Activated CD8-positive, alpha-beta memory T cell treated with anti-CD3 and anti-CD28 coated beads for 24 hours (primary cell): ENCODE measurements around the gene ASTN2.

Experiments
- DNase-seq: peaks from one replicate; pipeline ENCODE4 v3.0.0-alpha.2; 2020

ASTN2 gene

GRCh38 chr9:116491219-116491618 is 923.6 kb downstream of the ASTN2 start:
- no peak for DNase-seq

DNA sequence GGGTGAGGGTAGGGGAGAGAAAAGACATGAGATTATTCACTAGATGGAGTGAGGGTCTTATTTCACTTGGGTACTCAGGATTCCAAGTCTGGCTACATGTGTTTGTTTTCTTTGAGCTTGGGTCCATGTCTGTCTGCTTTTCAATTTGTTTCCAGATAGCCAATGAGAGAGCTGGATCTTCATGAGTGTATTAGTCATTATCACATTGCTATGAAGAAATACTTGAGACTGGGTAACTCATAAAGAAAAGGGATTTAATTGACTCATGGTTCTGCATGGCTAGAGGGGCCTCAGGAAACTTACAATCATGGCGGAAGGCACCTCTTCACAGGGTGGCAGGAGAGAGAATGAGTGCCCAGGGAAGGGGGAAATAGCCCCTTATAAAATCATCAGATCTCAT is 924.5 kb downstream of the ASTN2 start:
- DNase-seq, result no peak

- no peak for DNase-seq
Observed at GRCh38 chr9:116488373-116488772, 926.5 kb downstream of the ASTN2 start.

GRCh38 chr9:116484492-116485061 is 930.3 kb downstream of the ASTN2 start:
- DNase-seq, result no peak

DNA sequence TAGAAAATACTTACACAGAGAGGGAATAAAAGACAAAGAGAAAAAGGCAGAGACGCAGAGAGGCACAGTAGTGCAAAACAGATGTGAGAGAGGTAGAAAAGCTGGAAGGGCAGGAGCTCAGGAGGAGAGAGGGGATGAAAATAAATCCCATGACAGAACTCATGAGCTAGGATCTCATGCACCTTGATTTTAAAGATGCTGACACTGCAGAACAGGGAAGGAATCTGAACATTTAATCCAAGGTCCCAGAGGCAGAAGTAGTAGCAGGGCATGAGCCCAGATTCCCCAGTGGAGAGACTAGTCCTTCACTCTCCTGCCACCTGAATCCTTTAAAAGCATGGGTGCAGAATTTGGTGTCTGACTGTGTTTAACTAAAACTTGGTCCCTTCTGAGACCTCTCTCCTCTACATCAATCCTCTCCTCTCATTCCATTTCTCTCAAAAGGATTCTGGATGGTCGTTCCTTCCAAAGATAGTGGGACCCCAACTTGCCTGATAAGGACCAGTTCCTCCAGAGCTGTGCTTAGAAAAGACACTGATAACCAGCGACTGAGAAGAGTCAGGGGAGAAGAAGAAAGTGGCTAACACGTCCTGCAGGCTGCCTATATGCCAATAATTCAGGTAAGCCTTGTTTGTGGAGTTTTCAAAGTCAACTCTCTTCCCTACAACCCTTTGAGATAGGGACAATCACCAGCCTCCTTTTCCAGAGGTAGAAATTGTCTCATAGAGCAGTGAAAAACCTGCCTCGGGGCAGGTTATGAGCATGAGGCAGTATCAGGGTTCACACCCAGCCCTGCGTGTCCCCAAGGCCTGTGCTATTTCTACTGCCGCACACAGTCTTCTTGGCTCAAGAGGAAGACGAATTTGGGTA is 931.0 kb downstream of the ASTN2 start:
- DNase-seq, result no peak

DNA sequence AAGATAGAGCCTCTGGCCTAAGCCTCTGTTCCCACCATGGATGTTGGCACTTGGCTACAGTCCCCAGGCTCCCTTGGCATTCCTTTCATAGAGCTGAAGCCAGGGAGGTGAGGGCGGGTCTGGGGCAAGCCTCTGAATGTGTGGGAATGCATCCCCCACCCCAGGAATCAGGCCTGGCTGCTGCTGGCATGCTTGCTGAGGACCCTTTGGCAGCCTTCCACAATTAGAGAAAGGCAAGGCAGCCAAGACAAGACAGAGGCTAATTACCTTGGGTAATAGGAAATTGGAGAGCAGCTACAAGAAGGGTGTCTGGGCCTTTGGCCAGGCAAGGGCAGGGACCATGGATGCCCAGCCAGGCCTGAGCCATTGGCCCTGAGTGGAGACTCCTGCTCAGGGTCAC is 932.1 kb downstream of the ASTN2 start:
- DNase-seq, result no peak

DNA sequence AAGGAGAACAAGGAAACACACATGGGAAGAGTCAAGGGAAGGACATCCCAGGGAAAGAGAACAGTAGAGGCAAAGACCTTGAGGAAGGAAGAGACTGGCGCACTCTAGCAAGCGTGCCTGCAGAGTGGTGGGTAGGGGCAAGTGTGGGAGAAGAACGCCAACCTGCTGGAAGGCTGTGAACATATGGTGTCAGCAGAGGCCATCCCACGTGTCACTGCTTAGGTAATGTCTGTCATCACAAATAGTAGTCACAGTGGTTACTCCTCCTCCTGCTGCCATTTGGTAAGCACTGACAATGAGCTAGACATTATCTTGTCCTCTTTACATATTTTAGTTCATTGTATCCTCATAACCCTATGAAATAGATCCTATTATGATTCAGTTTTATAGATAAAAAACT is 934.2 kb downstream of the ASTN2 start:
- no peak for DNase-seq

GRCh38 chr9:116479967-116480366 is 934.9 kb downstream of the ASTN2 start:
- DNase-seq, result no peak

DNA sequence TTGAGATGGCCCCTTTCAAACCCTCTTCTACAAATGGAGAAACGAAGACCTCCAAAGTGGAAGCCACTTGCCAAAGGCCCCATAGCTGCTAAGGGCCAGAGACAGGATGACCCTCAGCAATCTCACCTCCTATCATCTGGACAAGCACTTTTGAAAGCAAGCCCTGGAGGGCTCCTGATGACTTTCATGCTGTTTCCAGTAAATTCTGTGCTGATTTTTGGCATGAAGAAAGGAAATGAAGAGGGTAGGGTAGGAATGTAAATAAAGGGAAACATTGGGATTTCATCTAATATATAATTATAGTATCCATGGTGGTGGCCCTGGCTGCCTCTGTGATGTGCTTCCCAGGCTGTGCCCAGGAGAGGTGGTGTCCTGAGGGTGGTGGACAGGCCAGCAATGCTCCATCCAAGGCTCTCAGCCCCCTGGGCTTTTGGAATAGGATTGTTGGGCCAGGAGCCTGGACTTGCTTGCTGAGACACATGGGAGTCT is 935.8 kb downstream of the ASTN2 start:
- DNase-seq, result no peak

DNA sequence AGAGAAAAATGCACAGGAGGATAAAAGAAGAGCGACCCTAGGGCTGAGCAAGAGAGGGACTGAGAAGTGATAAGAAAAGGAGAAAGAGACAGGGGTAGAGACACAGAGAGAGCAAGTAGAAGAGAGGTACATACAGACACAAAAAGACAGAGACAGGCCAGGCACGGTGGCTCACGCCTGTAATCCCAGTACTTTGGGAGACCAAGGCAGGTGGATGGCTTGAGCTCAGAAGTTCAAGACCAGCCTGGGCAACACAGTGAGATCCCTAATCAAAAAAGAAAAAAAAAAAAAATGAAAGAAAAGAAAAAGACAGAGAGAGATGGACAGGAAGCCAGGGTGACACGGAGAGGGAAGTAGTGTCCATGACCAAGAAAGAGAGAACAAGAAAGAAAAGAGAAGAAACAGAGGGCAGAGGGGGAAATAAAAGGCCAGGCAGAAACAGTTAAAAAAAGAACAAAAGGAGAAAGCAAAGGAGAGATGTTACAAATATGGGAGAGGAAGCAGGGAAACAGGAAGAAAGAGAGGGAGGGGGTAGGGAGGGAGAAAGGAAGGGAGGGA is 937.2 kb downstream of the ASTN2 start:
- DNase-seq, result no peak

GRCh38 chr9:116476935-116477381 is 937.9 kb downstream of the ASTN2 start:
- DNase-seq, result no peak

GRCh38 chr9:116476002-116476401 is 938.9 kb downstream of the ASTN2 start:
- no peak for DNase-seq

DNA sequence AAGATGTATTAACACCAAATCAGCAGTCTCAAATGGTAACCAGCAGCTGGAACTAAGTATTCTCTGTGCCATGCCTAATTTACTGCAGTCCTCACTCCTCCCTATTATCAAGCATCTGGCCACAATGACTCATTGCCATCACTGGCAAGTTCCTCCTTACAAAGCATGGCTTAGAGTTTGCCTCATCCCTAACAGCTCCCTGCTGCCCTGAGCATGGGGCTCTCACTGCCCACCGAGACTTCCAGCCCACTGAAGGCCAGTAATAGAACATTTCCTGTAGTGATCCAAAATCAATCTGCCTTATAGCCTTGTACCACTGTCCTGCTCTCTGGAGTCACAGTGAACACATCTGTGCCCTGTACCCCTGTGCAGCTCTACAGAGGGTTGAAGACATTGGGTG is 939.7 kb downstream of the ASTN2 start:
- DNase-seq, result no peak

DNA sequence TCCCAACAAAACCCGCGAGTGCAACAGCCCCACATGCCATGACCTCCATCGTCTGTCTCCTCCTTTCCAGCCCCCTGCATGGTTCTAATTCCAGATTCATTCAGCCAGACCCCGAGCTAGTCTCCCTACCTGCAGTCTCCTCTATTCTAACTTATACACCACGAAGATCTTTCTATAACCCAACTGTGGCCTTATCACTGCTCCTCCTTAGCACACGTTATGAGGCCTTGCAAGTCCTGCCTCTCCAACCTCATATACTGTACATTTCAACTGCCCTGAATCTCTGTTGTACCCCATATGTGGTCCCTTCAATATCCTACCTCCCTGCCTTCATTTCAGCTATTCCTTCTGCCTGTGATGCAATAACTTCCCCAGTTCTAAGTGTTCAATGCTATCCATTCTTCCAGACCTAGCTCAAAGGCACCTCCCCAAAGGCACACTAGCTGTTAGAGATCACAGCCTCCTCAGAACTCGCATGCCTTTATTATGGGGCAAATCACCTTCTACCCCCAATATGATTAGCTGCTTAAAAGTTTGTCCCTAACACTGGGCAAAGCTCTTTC is 942.8 kb downstream of the ASTN2 start:
- DNase-seq, result no peak

- no peak for DNase-seq
Observed at GRCh38 chr9:116471093-116471906, 943.6 kb downstream of the ASTN2 start.

DNA sequence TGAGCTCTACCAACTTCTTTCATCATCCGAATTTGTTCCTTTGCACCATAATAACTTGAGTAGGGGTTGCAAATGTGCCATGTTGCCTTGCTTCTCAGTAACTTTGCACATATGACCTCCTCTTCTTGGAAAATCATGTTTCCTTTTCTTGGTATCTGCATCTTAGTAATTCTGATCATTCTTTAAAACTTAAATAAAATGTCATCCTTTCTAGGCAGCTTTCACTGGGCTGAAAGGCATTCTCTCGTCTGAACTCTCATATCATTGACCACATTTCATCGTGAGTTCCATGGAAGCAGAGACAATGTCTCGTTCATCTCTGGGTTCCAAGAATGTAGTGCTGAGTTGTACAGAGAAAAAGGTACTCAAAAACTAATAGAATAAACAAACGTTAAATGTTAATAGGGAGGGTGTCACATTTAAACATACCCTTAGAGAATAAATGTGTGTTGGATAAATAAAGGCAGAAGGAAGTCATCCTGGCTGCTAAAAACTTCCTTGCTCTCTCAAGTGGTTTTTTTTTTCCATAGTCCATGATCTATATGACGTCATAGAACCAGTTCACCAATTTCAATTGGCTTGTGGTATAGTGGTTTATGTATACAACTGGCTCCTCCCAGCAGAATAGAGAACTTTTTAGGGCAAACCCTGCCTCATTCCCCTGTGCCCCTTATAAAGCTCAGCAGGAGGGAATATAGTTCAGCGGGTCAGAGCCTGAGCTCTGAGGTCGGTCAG is 945.9 kb downstream of the ASTN2 start:
- DNase-seq, result no peak

- DNase-seq, result no peak
Observed at GRCh38 chr9:116468369-116468768, 946.5 kb downstream of the ASTN2 start.

DNA sequence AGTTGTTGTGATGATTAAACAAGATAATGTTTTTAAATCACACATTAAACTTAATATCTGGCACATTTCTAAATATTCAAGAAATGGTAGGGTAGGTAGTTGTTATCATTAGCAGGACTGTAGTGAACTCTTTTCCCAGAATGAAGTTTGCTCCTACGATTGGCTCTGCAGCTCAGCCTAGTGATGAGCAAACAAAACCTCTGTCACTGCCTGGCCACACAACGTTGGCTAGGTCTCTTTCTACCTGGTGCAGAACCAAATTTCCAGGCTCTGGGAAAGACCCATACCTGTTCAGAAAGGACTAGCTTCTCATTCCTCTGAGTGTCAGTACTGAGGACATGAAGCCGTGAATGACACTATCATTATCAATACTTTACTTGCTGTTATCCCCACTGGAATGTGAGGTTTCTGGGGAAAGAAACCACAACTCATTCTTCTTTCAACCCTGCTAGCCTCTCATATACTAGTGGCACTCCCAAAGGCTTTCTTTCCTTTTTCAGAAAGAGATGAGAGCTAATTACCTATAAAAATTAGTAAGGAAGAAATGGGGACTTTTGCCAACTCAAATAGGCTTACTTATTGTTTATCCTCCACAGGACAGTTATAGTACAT is 947.0 kb downstream of the ASTN2 start:
- no peak for DNase-seq

GRCh38 chr9:116466271-116467235 is 948.3 kb downstream of the ASTN2 start:
- DNase-seq, result no peak

DNA sequence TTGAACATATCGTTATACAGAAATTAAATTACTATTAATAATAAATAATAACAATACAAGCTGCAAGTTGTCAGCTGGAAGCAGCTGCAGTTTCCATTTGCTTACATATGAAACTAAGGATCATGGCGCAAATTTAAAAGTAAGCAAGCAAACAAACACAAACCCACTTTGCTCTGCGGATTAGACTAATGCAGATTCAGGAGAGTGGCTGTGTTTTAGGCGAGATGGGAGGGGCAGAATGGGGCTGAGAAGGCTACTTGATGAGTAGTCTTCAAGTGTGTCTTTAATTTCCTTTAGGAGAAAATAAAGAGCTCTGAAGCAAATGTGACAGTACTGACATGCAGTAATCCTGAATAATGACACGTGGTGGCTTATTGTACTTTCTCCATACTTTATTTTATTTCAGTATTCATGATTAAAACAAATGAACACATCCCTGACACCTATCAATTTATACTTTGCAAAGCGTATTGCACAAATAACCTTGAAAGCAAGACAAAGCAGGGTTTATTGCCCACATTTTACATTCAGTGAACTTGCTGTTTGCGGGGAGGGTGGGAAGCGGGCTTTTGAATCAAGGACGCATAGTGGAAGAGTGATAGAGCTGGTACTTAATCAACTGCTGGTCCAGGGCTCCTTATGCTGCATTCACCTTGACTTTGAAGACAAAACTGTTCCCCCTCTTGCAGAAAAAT is 949.1 kb downstream of the ASTN2 start:
- no peak for DNase-seq
